ENCODE results near the gene CYP4F3. TPM values are rescaled to one million over a fixed set of nuclear protein-coding genes. Genes with fewer than 3 reads are reported as not detected.

The CYP4F3 gene
- total RNA-seq, 1 experiment from 2014 or later, result not detected

GRCh38 chr19:15702534-15702930 lies 61.8 kb downstream of the CYP4F3 start:
- H3K27ac ChIP-seq (ENCODE audit: insufficient read length, low read depth, low read length), result no peak overlapping the region
- no peak overlapping the region for H2BK12ac ChIP-seq (ENCODE audit: insufficient read length, low read depth, low read length)
- no peak overlapping the region for H4K8ac ChIP-seq (replicated peaks; ENCODE audit: insufficient read length, low read depth, low read length)
- H2AK5ac ChIP-seq (ENCODE audit: insufficient read length, low read length), result no peak overlapping the region
- H4K91ac ChIP-seq (ENCODE audit: insufficient read length, low read depth, low read length), result no peak overlapping the region
- H3K56ac ChIP-seq (ENCODE audit: insufficient read length, low read depth, low read length), result no peak overlapping the region
- Mint-ChIP-seq H3K9me3 (peaks cover 76 to 87% of the 10 kb centered on the region in 2 experiments), H3K27ac (no peak overlapping the region), H3K27me3 (ENCODE audit: low read depth) (no peaks in the 10 kb centered on the region; the same call in 1 of the 2 replicates), H3K4me3 (no peak overlapping the region), H3K4me1 (no peaks in the 10 kb centered on the region), H3K36me3 (ENCODE audit: insufficient read depth in 1 of 3, low read depth in 3 of 3) (peaks cover 2 to 18% (median 10%) of the 10 kb centered on the region in 3 experiments; a peak in 4 of 7 replicates)
- no peak overlapping the region for H3K18ac ChIP-seq (ENCODE audit: insufficient read length, low read depth, low read length)
- no peak overlapping the region for H3K9ac ChIP-seq (ENCODE audit: extremely low read depth, insufficient read length, low read length)
- no peak overlapping the region for H3T11ph ChIP-seq (ENCODE audit: low read length)
- no peak for DNase-seq
- H2BK15ac ChIP-seq (ENCODE audit: low read depth, low read length), result no peak overlapping the region
- no peak overlapping the region for H3K4ac ChIP-seq (ENCODE audit: low read depth, low read length)
- H3K23ac ChIP-seq (ENCODE audit: insufficient read length, low read depth, low read length), result no peak overlapping the region
- no peak overlapping the region for H3K14ac ChIP-seq (ENCODE audit: insufficient read depth, low read length)
- TF ChIP-seq, protein P1, sequence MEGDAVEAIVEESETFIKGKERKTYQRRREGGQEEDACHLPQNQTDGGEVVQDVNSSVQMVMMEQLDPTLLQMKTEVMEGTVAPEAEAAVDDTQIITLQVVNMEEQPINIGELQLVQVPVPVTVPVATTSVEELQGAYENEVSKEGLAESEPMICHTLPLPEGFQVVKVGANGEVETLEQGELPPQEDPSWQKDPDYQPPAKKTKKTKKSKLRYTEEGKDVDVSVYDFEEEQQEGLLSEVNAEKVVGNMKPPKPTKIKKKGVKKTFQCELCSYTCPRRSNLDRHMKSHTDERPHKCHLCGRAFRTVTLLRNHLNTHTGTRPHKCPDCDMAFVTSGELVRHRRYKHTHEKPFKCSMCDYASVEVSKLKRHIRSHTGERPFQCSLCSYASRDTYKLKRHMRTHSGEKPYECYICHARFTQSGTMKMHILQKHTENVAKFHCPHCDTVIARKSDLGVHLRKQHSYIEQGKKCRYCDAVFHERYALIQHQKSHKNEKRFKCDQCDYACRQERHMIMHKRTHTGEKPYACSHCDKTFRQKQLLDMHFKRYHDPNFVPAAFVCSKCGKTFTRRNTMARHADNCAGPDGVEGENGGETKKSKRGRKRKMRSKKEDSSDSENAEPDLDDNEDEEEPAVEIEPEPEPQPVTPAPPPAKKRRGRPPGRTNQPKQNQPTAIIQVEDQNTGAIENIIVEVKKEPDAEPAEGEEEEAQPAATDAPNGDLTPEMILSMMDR (conservative IDR thresholded peaks at IDR 0.05), result no peak
- H3K4me1 ChIP-seq (ENCODE audit: insufficient read depth, low read length), result no peaks in the 10 kb centered on the region
- peaks cover 63% of the 10 kb centered on the region for H3K9me3 ChIP-seq (ENCODE audit: control insufficient read depth, low read depth, low read length)
- no peak overlapping the region for H4K5ac ChIP-seq (ENCODE audit: insufficient read length, low read depth, low read length)
- no peaks in the 10 kb centered on the region for H3K79me1 ChIP-seq (ENCODE audit: insufficient read depth, low read depth, low read length, poor library complexity, severe bottlenecking)
- H2BK5ac ChIP-seq (ENCODE audit: insufficient read length, low read length), result no peak overlapping the region
- no CpG with 5 or more reads among the region's 7 CpGs for WGBS (ENCODE audit: extremely low coverage, insufficient read length, low lambda C conversion rate)
- no peak overlapping the region for H2BK120ac ChIP-seq (ENCODE audit: low read depth, low read length, poor library complexity, severe bottlenecking)
- H3K27me3 ChIP-seq (ENCODE audit: insufficient read depth, low read length), result no peaks in the 10 kb centered on the region
- H3K23me2 ChIP-seq (ENCODE audit: insufficient read length, low read depth, low read length, poor library complexity, severe bottlenecking), result no peaks in the 10 kb centered on the region
- H3K79me2 ChIP-seq (ENCODE audit: insufficient read depth, low read length), result no peaks in the 10 kb centered on the region
- H3K4me2 ChIP-seq (ENCODE audit: insufficient read depth, insufficient read length, low read length), result no peak overlapping the region
- no peak overlapping the region for H2BK20ac ChIP-seq (ENCODE audit: low read depth, low read length, poor library complexity, severe bottlenecking)
- no peak overlapping the region for H2AFZ ChIP-seq (ENCODE audit: low read length)
- H4K20me1 ChIP-seq (ENCODE audit: control insufficient read depth, insufficient read depth, insufficient read length), result no peaks in the 10 kb centered on the region

Other genes starting within 250 kb of the CYP4F3 start
- gene AKAP8L, start 221.9 kb upstream of the CYP4F3 start, total RNA-seq (2021), result 110 and 123 TPM in 2 replicates
- gene WIZ, start 190.9 kb upstream of the CYP4F3 start, total RNA-seq (2021), result 33.3 and 33.6 TPM in 2 replicates
- gene RASAL3, start 176.4 kb upstream of the CYP4F3 start, total RNA-seq (2021), result 0.26 and 1.9 TPM in 2 replicates
- gene PGLYRP2, start 161.4 kb upstream of the CYP4F3 start, total RNA-seq (2021), result not detected in 2 replicates
- not detected in 2 replicates for gene CYP4F22, start 132.4 kb upstream of the CYP4F3 start, total RNA-seq (2021)
- not detected in 2 replicates for gene CYP4F8, start 25.7 kb upstream of the CYP4F3 start, total RNA-seq (2021)
- gene CYP4F12, start 32.2 kb downstream of the CYP4F3 start, total RNA-seq (2021), result not detected in 2 replicates
- not detected in 2 replicates for gene OR10H2, start 87.1 kb downstream of the CYP4F3 start, total RNA-seq (2021)
- not detected in 2 replicates for gene OR10H3, start 97.1 kb downstream of the CYP4F3 start, total RNA-seq (2021)
- gene OR10H5, start 146.8 kb downstream of the CYP4F3 start, total RNA-seq (2021), result not detected in 2 replicates
- not detected in 2 replicates for gene OR10H1, start 174.8 kb downstream of the CYP4F3 start, total RNA-seq (2021)

All from H9 (cell line).